ENCODE data around the gene WDR27.
"Not testable (repeated sequence)": the region's sequence is repeated elsewhere in the genome, so short reads cannot be mapped to it uniquely, and the experiment has no call there.

WDR27 gene

GRCh38 chr6:169441292-169441691, 260.5 kb downstream of the WDR27 start:
- Histone ChIP-seq H3K4me3 (no peak overlapping the region), H3K27ac (no peak overlapping the region)
- TF ChIP-seq CTCF (IDR thresholded peaks at IDR 0.05): no peak

GRCh38 chr6:169439710-169440109, 262.1 kb downstream of the WDR27 start:
- DNase-seq (ENCODE audit: low spot score): no peak
- Histone ChIP-seq H3K27ac (no peak overlapping the region), H3K4me3 (no peak overlapping the region)
- TF ChIP-seq CTCF (IDR thresholded peaks at IDR 0.05): no peak

More at GRCh38 chr6:169441292-169441691, 260.5 kb downstream of the WDR27 start:
- DNase-seq (ENCODE audit: low spot score): no peak

- not testable (repeated sequence) for H3K4me3 ChIP-seq; DNase-seq (ENCODE audit: low spot score); H3K27ac ChIP-seq
These were observed 267.3 kb downstream of the WDR27 start for GRCh38 chr6:169434554-169434953.

- H3K4me3 ChIP-seq: peak overlapping the region; percentile 54
- TF ChIP-seq CTCF (IDR thresholded peaks at IDR 0.05): no peak
- H3K27ac ChIP-seq: peak overlapping the region; percentile 12 to 76
- no peak for DNase-seq (ENCODE audit: low spot score)
These were observed 272.8 kb downstream of the WDR27 start for GRCh38 chr6:169429001-169429400.

- TF ChIP-seq CTCF (IDR thresholded peaks at IDR 0.05): no peak
- H3K27ac ChIP-seq: peak overlapping the region; percentile 12 to 76
- DNase-seq (ENCODE audit: low spot score): no peak
These were observed 273.3 kb downstream of the WDR27 start for GRCh38 chr6:169428532-169428931.

GRCh38 chr6:169427856-169428255, 274.0 kb downstream of the WDR27 start:
- DNase-seq (ENCODE audit: low spot score): no peak
- Histone ChIP-seq H3K27ac (peak overlapping the region; percentile 12 to 76), H3K4me3 (peak overlapping the region; percentile 54)
- no peak for TF ChIP-seq CTCF (IDR thresholded peaks at IDR 0.05)

More at GRCh38 chr6:169428532-169428931, 273.3 kb downstream of the WDR27 start:
- peak overlapping the region; percentile 54 for H3K4me3 ChIP-seq

- Histone ChIP-seq H3K27ac (peak overlapping the region in 1 of 2 donors; percentile 76), H3K4me3 (no peak overlapping the region)
- TF ChIP-seq CTCF (IDR thresholded peaks at IDR 0.05): no peak
- no peak for DNase-seq (ENCODE audit: low spot score)
These were observed 275.2 kb downstream of the WDR27 start for GRCh38 chr6:169426611-169427010.
